C4-2B (cell line): ENCODE measurements around the gene ARID3B.

Source experiments
- H3K27ac ChIP-seq: fragments of 450-650 bp; 2 replicates; pipeline ENCODE4 v1.5.1; 2017
- CTCF ChIP-seq: fragments of 450-650 bp; conservative IDR thresholded peaks from 2 replicates; pipeline ENCODE4 v1.5.1; 2017; ENCODE audit warnings: mild to moderate bottlenecking
- ZFX ChIP-seq: fragments of 450-650 bp; IDR thresholded peaks from 2 replicates; pipeline ENCODE4 v1.6.1; 2017

The ARID3B gene

GRCh38 chr15:74540761-74541493 is at the start of gene ARID3B:
ARID3B (plus strand) TSS chr15:74541220; CDS start chr15:74543937, 2,717 bp downstream.
- TF ChIP-seq ZFX (no peak), CTCF (no peak)
- H3K27ac ChIP-seq: peak within 1 kb of the TSS; percentile 90

GRCh38 chr15:74496648-74497047 is 44.4 kb upstream of the ARID3B start:
- TF ChIP-seq ZFX (no peak), CTCF (no peak)
- no peak overlapping the region for H3K27ac ChIP-seq

GRCh38 chr15:74497584-74497983 is 43.4 kb upstream of the ARID3B start:
- no peak for TF ChIP-seq CTCF
- TF ChIP-seq ZFX: no peak
- H3K27ac ChIP-seq: no peak overlapping the region

GRCh38 chr15:74499366-74499765 is 41.7 kb upstream of the ARID3B start:
- H3K27ac ChIP-seq: no peak overlapping the region
- no peak for TF ChIP-seq ZFX
- TF ChIP-seq CTCF: no peak

- TF ChIP-seq ZFX (no peak), CTCF (no peak)
- no peak overlapping the region for H3K27ac ChIP-seq
Observed at GRCh38 chr15:74500401-74500800, 40.6 kb upstream of the ARID3B start.

- H3K27ac ChIP-seq: no peak overlapping the region
- TF ChIP-seq ZFX (no peak), CTCF (no peak)
Observed at GRCh38 chr15:74502301-74502700, 38.7 kb upstream of the ARID3B start.

- TF ChIP-seq ZFX: no peak
- no peak for TF ChIP-seq CTCF
- no peak overlapping the region for H3K27ac ChIP-seq
Observed at GRCh38 chr15:74504418-74504817, 36.6 kb upstream of the ARID3B start.
